NCI-H510A (cell line): Measurements from ENCODE around the gene HSD11B2.
"Not testable (repeated sequence)": the region's sequence is repeated elsewhere in the genome, so short reads cannot be mapped to it uniquely, and the experiment has no call there.

Source experiments
- DNase-seq: peaks from one replicate; lab custom pipeline; 2025; lab: John Stamatoyannopoulos, UW

The HSD11B2 gene

GRCh38 chr16:67415421-67415820 is 15.5 kb upstream of the HSD11B2 start:
- not testable (repeated sequence) for DNase-seq

DNA sequence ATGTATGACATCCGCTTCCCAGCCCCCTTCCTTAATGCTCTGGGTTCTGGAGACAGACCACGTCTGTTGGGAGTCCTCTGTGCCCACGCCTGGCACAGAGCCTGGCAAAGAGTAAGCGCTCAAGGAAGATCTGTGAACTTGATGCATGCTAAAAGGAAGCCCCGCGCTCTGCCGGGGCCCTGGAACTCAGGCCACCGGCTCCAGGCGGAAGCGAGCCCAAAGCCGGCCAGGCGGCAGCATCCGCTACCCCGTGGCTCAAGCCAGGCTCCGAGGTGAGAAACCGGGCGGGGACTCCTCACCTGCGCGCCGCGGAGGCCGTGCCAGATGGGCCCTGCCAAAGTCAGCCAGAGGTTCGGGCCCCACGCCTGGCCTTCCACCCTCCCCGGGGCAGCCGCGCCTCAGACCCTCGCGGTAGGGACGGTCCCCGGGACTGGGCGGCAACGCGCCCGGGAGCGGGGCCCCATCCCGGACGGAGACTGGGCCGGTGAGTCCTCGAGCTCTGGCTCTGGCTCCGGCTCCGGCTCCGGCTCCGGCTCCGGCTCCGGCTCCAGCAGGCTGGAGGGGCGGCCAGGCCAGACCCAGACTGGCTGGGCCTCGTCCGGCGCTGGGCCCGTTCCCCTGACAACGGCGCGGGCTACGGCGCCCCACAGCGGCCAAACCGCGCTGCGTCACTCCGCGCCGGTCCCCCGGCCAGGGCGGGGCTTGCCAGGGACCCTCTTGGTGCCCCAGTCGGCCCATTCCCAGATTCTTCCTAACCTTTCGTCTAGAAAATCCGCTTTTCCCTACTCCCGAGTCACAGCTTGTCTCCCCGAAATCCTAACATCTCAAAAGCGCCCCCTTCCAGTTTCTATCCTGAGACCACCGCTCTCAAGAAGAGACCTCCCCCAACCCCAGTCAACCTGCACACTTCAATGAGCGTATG is 14.8 kb upstream of the HSD11B2 start, which contains the start of gene ZDHHC1:
Gene ZDHHC1 (minus strand): TSS at position 606 of the 922 bp plus-strand sequence. CDS start 8,702 bp downstream, outside the sequence.
- DNase-seq: peak; percentile 44

DNA sequence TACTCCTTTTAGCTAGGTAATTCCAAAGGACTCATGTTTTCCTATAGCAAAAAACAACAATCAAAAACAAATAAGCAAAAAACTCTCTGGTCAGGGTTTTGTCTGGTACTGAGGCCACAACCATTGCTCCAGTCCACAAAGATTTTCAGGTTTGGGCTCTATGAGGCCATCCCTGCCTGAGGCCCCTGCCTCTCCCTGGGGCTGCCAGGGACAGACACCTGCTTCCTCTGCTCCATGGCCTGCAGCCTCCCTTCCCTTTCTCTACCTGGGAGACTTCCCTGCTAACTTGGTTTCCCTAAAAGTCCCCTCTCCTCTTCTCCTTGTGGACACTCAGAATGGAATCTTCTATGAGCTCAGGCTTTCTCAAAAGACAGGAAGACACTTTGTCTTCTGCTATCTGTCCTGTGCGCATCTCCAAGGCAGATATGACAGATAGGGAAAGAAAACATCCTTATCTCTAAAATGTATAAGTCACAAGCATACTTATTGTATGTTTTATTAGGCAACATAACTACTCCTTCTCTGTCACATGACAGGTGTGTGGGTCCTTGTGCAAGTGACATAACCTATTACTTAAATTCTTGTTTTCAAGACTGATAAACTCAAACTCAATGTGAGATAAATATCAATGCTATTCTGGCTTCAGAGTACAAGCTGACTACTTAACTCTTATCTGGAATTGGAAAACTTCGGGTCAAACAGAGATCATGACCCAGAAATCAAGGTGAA is 13.4 kb upstream of the HSD11B2 start:
- DNase-seq: no peak

DNA sequence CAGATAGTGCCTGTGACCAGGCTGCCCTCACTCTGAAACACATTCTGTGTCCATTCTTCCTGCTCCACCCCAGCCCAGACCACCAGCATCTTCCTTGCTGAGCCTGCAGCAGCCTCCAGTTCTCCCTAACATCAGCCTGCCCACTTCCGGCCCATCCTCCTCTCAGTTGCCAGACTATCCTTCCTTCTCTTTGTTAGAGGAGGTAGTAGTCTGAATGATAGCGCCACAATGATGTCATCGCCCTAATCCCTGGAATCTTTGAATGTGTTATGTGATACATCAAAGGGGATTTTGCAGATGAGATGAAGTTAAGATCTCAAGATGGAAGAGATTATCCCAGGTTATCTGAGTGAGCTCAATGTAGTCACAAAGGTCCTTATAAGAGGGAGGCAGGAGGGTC is 11.4 kb upstream of the HSD11B2 start:
- no peak for DNase-seq

- no peak for DNase-seq
These were observed 11.0 kb upstream of the HSD11B2 start for GRCh38 chr16:67419931-67420330.

DNA sequence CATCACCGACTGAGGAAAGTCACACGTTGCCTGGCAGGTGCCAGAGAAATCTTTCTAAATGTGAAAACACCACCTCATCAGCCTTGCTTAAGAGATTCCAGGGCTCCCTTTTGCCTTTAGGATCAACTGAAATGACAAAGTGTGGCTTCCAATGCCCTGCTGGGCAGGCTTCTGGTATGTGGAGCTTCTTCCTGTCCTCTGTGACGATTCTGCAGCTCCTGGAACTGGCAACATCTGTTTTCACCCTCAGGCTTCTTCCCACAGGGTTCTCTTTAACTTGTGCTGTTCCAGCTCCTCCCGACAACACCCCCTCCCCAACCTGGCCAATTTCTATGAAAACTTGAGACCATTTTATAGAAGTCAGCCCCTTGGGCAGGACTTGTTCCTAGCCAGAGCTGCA is 9.9 kb upstream of the HSD11B2 start:
- DNase-seq: no peak

DNA sequence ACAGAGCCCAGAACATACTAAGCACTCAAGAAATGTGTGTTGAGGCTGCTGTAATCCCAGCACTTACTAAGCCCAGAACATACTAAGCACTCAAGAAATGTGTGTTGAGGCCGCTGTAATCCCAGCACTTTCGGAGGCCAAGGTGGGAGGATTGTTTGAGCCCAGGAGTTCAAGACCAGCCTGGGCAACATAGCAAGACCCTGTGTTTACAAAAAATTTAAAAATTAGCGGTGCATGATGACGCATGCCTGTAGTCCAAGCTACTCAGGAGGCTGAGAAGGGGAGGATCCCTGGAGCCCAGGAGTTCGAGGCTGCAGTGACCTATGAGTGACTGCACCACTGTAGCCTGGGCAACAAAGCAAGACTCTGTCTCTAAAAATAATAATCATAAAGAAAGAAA is 7.9 kb upstream of the HSD11B2 start:
- no peak for DNase-seq

GRCh38 chr16:67423611-67424260 is 7.2 kb upstream of the HSD11B2 start:
- no peak for DNase-seq

DNA sequence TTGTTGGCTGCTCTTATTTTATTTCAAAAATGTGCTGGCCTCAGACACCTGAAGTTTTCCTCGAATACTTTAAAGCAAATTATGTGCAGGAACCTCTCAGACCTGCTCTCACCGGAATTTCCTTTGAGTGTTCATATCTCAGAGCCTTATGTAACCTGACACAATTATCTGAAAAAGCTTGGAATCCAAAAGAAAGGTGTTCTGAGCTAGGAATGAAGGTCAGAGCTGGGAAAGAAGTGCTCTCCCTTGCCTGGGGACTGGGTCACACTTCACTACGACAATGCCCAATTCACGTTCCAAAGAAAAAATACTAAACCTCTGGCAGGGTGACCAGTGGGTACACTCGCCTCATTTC is 6.7 kb upstream of the HSD11B2 start:
- no peak for DNase-seq

DNA sequence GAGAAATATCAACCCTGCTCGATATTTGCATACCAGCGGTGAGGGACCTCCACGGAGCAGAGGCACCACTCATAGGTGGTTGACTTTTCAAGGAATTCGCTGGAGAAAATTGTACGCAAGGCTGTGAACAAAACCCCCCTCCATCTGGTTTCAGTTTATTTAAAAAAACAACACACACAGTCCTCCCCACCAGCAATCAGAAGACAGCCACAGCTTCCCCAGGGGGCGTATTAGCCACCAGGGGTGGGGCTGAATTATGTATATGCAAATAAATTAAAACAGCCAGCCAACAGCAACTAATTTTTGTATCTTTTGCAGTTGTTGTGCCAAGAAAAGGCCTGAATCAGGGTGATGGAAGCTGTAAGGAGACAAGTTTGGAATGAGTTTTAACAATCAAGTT is 5.9 kb upstream of the HSD11B2 start:
- no peak for DNase-seq

DNA sequence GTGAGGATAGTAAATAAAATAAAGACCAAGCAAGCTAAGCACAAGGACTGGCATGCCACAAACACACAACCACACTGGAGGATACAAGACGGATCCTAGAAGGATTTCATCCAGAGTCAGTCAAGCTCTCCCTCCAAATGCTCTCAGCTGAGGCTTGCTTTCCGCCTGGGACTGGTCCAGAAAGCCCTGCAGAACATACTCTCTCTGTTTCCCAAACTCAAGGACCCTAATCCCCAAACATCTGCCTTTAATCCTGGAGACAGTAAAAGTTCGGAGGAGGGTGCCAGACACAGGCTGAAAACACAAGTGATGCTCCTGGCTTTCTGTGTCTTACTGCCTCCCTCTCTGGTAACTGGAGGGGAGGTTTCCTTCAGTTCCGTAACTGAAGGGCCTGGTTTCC is 5.3 kb upstream of the HSD11B2 start:
- DNase-seq: no peak

DNA sequence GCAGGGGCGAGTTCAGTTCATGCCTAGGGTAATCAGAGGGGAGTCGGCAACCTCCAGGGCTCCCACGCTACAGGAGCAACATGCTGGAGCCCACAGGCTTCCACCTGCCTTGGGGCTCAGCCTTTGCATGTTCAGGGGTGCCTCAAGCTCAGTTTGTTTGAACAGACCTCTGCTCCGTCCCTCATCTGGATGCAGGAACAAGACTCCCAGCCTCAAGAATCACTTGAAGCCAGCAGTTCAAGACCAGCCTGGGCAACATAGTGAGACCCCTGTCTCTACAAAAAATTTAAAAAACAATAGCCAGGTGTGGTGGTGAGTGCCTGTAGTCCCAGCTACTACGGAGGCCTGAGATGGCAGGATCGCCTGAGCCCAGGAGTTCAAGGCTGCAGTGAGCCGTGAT is 4.9 kb upstream of the HSD11B2 start:
- DNase-seq: no peak

GRCh38 chr16:67426950-67427349 is 4.0 kb upstream of the HSD11B2 start:
- no peak for DNase-seq

DNA sequence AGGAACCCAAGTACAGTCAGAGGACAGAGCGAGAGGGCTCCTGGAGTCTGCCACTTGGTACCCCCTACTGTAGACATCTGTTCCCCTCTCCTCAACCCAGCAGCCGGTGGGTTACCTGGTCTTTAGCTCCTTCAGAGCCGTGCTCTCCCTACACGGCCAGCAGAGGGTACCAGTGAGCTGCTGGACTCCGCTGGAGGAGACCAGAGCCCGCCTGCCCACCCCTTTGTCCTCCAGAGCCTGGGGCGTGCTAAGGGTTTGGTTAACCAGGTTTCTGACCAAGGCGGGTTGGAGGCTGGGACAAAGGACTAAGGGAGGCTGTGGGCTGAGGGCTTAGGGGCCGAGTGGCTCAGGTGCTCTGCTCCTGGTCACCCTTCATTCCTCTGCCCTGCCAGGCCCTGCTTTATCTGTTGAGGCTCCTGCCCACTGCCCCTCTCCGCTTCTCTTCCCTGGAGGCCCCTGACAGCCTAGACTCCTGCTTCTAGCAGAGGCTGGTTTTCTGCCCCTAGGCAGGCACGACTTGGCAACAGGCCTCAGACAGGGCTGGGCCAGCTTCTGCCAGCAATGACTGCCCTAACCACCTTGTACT is 2.7 kb upstream of the HSD11B2 start:
- DNase-seq: no peak

DNA sequence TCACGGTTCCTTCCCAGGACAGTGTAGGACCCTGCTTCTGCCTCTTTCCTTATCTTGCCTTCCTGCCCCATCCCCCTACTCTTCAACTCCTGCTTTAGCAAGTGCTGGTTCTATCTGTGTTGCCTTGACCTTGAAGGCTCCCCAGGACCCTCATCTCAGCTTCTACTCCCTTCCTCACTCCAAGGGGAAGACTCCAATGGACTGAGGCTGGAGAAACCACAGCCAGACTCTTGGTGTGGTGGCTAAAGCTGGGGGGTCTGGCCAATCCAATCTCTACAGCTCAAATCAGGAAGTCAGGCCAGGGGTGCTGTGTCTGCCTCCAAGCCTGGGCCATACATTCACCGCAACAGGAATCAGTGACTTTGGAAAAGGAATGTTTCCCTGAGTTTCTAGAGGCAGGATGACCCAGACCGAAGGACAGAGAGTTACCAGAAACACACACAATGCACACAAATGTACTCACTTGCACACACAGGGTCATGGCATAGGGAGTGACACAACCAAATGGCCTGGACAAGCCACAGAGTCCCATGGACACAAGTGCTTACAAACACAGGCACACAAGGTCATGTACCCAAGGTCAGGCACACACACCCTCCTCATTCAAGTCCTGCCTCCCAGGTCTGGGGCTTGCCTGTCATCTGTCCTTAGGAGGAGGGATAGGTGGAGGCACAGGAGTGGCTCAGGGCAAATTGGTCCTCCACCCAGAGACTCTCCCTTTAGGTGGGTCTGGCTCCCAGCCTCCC is 1.7 kb upstream of the HSD11B2 start:
- no peak for DNase-seq

- no peak for DNase-seq
These were observed 970 bp upstream of the HSD11B2 start for GRCh38 chr16:67429799-67430503.

DNA sequence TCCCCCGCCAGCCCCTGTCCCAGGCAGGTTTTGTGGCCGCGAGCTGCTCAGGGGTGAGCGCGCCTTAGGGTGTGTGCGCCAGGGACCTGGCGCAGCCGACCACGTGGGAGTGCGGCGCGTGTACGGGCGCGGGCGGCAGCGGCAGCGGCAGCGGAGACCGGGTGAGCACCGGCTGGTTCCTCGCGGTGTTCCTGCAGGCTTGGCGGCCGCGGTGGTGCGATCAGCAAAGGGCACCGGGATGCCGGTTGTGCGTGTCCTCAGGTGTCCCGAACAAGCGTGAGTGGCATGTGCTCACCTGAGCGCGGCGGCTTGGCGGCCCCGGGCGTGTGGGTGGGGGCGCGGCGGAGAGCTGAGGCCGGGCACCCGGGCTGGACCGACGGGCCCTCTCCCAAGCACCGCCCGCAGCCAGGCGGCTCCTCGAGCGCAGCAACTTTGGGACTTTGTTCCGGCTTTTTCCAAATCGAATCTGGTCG is 381 bp upstream of the HSD11B2 start:
- no peak for DNase-seq

DNA sequence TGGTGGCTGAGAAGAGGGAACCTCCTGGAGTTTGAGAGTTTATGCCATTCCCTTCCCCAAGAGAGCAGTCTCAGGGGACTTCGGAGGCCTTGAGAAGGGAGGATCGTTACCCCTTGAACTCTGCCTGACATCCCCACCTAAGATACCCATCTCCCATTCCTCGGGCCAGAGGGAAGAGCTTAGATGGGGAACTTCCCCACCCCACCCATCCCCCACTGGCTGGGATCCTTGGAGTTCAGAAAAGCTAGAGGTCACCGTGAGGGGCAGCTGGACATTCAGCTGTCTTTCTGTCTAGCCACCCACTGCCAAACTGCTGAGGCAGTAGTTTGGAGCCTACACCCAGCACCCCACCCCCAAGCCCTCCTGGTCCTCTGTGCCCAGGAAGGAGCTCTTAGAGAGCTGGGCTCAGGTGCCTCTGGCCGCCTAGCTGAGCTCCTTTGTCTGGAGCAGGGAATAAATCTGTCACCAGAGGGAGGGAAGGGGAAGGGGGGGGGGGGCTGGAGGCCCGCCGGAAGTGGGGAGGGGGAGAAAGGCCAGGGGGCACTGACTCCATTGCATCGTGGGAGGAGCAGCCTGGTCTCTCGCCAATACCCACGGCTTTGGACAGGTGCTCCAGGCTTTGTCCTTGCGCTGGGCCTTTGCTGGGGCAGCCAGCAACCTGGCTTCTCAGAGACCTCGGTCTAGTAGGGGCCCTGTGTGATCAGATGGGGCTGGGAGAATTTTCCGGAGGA is 1.0 kb downstream of the HSD11B2 start:
- peak; percentile 28 for DNase-seq

GRCh38 chr16:67432506-67432890 is 1.6 kb downstream of the HSD11B2 start:
- DNase-seq: no peak

- no peak for DNase-seq
These were observed 2.3 kb downstream of the HSD11B2 start for GRCh38 chr16:67433131-67433719.
